ENCODE measurements around the gene LDLRAD4. TPM values are rescaled to one million over a fixed set of nuclear protein-coding genes. Genes with fewer than 3 reads are reported as not detected.

LDLRAD4 gene
- total RNA-seq, 4 donors from 2014 or later = 14.0 to 36.9 (median 29.3) TPM

DNA sequence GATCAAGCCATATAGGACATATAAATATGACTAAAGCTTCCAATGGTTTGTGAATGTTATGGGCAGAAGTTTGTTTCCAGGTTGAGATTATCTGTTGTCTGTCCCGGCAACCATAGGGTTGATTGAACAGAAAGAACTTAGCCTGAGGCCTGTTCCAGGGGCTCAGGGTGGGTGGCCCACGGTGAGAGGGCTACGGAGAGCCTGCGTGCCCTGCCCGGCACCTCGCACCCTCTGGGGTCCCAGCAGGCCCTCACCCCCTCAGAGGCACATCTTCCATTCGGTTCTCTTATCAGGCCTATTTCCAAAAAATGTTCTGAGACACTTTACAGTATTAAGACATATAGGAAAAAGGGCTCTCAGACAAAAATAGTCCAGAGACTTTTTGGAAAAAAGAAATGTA is 40.4 kb upstream of the LDLRAD4 start:
- Histone ChIP-seq H3K27me3 (no peaks in the 10 kb centered on the region), H3K4me3 (no peak overlapping the region), H3K4me1 (peaks cover 0 to 9% (median 0%) of the 10 kb centered on the region in 4 donors), H3K9me3 (no peaks in the 10 kb centered on the region), H3K27ac (no peak overlapping the region), H3K36me3 (no peaks in the 10 kb centered on the region)
- WGBS, 2 donors = 76 to 78% methylated on average over 7 of the region's 7 CpGs
- DNase-seq (ENCODE audit: low spot score in 2 of 2) = no peak
- TF ChIP-seq EP300 (IDR thresholded peaks at IDR 0.05) = no peak
- no peak for TF ChIP-seq POLR2A (IDR thresholded peaks at IDR 0.05)
- TF ChIP-seq, protein P1, sequence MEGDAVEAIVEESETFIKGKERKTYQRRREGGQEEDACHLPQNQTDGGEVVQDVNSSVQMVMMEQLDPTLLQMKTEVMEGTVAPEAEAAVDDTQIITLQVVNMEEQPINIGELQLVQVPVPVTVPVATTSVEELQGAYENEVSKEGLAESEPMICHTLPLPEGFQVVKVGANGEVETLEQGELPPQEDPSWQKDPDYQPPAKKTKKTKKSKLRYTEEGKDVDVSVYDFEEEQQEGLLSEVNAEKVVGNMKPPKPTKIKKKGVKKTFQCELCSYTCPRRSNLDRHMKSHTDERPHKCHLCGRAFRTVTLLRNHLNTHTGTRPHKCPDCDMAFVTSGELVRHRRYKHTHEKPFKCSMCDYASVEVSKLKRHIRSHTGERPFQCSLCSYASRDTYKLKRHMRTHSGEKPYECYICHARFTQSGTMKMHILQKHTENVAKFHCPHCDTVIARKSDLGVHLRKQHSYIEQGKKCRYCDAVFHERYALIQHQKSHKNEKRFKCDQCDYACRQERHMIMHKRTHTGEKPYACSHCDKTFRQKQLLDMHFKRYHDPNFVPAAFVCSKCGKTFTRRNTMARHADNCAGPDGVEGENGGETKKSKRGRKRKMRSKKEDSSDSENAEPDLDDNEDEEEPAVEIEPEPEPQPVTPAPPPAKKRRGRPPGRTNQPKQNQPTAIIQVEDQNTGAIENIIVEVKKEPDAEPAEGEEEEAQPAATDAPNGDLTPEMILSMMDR (IDR thresholded peaks at IDR 0.05) = no peak

DNA sequence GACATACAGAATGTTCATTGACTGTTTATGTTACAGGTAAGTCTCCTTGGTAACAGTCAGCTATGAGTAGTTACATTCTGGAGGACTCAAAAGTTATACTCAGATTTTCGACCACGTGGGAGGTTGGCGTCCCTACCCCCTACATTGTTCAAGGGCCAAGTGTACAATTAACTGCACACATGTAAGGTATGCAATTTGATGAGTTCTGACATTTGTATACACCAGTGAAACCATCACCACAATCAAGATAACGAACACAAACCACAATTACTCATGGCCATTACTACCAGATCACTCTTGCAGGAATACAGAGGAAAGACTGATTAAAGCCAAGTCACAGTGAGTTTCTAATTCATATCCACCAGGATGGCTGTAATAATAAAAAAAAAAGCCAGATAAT is 39.6 kb upstream of the LDLRAD4 start:
- TF ChIP-seq POLR2A (IDR thresholded peaks at IDR 0.05) = no peak
- TF ChIP-seq EP300 (IDR thresholded peaks at IDR 0.05) = no peak
- TF ChIP-seq, protein P1 (IDR thresholded peaks at IDR 0.05) = no peak
- peaks cover 0 to 9% (median 0%) of the 10 kb centered on the region in 4 donors for H3K4me1 ChIP-seq
- DNase-seq (ENCODE audit: low spot score in 2 of 2) = no peak
- no peak overlapping the region for H3K27ac ChIP-seq
- H3K9me3 ChIP-seq = no peaks in the 10 kb centered on the region
- 91 to 94% methylated on average over 4 of the region's 4 CpGs for WGBS, 2 donors
- no peak overlapping the region for H3K4me3 ChIP-seq
- H3K36me3 ChIP-seq = no peaks in the 10 kb centered on the region
- no peaks in the 10 kb centered on the region for H3K27me3 ChIP-seq

DNA sequence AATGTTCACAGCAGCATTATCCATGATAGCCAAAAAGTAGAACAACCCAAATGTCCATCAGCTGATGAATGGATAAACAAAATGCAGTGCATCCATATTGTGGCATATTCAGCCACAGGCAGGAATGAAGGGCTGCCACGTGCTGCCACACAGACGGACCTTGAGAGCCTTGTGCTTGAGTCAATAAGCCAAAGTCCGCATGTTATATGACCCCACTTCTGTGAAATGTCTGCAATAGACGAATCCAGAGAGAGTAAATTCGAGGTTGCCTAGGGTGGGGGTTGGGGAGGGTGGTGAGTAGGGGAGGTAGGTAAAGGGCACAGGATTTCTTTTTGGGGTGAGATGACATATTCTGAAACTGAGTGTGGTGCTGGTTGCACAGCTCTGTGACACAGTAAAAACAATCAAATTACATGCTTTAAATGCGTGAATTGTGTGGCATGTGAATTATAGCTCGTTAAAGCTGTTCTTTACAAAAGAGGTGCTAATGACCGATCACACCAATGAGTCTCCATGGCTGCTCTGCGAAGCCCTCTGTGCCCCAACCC is 38.9 kb upstream of the LDLRAD4 start:
- DNase-seq (ENCODE audit: low spot score in 2 of 2) = no peak
- no peak for TF ChIP-seq EP300 (IDR thresholded peaks at IDR 0.05)
- TF ChIP-seq, protein P1 (IDR thresholded peaks at IDR 0.05) = no peak
- no peak for TF ChIP-seq POLR2A (IDR thresholded peaks at IDR 0.05)
- Histone ChIP-seq H3K36me3 (no peaks in the 10 kb centered on the region), H3K27me3 (no peaks in the 10 kb centered on the region), H3K4me3 (no peak overlapping the region), H3K4me1 (peaks cover 0 to 9% (median 0%) of the 10 kb centered on the region in 4 donors), H3K9me3 (no peaks in the 10 kb centered on the region), H3K27ac (no peak overlapping the region)
- 51 to 53% methylated on average over 9 of the region's 9 CpGs for WGBS, 2 donors

DNA sequence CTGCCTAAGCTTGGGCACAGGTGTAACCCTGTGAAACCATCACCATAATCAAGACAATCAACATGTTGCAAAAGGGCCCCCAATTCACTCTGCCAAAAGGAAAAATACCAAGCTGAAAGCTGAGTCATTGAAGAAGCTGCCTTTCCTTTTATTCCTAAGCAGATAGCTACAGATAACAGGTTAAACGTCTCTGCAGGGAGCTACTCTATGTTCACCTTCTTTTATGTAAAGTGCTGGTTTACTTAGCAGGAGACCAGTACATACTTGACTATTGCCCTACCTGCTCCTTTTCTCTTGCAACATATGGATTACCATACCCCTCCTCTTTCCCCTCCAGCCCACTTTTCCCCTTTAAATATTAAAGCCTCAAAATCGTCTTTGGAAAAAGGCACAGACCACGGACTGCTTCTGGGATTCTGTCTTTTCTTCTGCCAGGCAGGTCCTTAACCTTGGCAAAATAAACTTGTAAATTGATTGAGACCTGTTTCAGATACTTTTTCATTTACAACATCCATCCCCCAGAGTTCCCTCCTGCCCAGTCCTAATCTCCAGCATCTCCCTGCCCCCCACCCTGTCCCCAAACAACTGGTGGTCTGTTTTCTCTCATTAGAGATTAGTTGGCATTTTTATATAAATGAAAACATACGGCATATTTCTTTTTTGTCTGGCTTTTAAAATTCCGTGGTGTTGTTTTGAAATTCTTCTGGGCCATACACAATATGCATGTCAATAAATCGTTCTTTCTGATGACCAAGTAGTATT is 37.8 kb upstream of the LDLRAD4 start:
- no peaks in the 10 kb centered on the region for H3K9me3 ChIP-seq
- DNase-seq (ENCODE audit: low spot score in 2 of 2) = no peak
- H3K4me1 ChIP-seq = peaks cover 0 to under 1% (median 0%) of the 10 kb centered on the region in 4 donors
- no peaks in the 10 kb centered on the region for H3K27me3 ChIP-seq
- no peak overlapping the region for H3K27ac ChIP-seq
- WGBS, 2 donors = 50 to 54% methylated on average over 6 of the region's 6 CpGs
- no peak for TF ChIP-seq POLR2A (IDR thresholded peaks at IDR 0.05)
- TF ChIP-seq EP300 (IDR thresholded peaks at IDR 0.05) = no peak
- TF ChIP-seq, protein P1 (IDR thresholded peaks at IDR 0.05) = no peak
- no peaks in the 10 kb centered on the region for H3K36me3 ChIP-seq
- no peak overlapping the region for H3K4me3 ChIP-seq

DNA sequence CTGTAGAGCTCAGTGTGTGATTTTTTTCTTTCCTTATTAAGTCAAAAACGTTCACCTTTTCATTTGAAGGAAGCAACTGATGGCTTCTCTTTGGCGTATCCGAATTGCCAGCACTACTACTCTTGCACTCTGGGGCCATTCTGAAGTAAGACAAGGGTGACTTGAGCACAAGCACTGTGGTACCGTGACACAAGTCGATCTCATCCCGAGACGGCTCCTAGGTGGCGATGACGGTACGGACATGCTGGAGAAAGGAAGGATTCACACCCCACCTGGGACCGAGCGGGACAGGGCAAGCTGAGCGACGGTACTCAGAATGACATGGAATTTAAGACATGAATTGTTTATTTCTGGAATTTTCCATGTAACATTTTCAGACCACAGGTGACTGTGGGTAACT is 36.8 kb upstream of the LDLRAD4 start:
- Histone ChIP-seq H3K36me3 (no peaks in the 10 kb centered on the region), H3K4me3 (no peak overlapping the region), H3K9me3 (no peaks in the 10 kb centered on the region), H3K27me3 (no peaks in the 10 kb centered on the region), H3K27ac (no peak overlapping the region), H3K4me1 (no peaks in the 10 kb centered on the region)
- no peak for DNase-seq (ENCODE audit: low spot score in 2 of 2)
- TF ChIP-seq POLR2A (IDR thresholded peaks at IDR 0.05) (no peak), EP300 (IDR thresholded peaks at IDR 0.05) (no peak)
- TF ChIP-seq, protein P1 (IDR thresholded peaks at IDR 0.05) = no peak
- 83 to 84% methylated on average over 14 of the region's 14 CpGs for WGBS, 2 donors

All from tibial nerve (tissue), 4 donors.